HG03108 (cell line): ENCODE data around the gene MED27.
"Not testable (repeated sequence)": the region's sequence is repeated elsewhere in the genome, so short reads cannot be mapped to it uniquely, and the experiment has no call there.

Experiments used
- ATAC-seq: cut with Tn5 transposase; IDR thresholded peaks from one replicate; pipeline ENCODE4 v1.9.1; 2021; ENCODE audit warnings: moderate library complexity; ENCODE audit not compliant: unreplicated experiment

The MED27 gene

GRCh38 chr9:132020820-132021510 lies 58.7 kb downstream of the MED27 start:
- ATAC-seq: no peak

GRCh38 chr9:132020272-132020671 lies 59.4 kb downstream of the MED27 start:
- ATAC-seq: no peak

- ATAC-seq: no peak
Measured at GRCh38 chr9:132019702-132020101, 60.0 kb downstream of the MED27 start.

- ATAC-seq: no peak
Measured at GRCh38 chr9:132018957-132019405, 60.7 kb downstream of the MED27 start.

- no peak for ATAC-seq
Measured at GRCh38 chr9:132016456-132016855, 63.2 kb downstream of the MED27 start.

- no peak for ATAC-seq
Measured at GRCh38 chr9:132015866-132016265, 63.8 kb downstream of the MED27 start.

GRCh38 chr9:132014218-132014805 lies 65.4 kb downstream of the MED27 start:
- ATAC-seq: no peak

GRCh38 chr9:132012704-132013357 lies 66.8 kb downstream of the MED27 start:
- ATAC-seq: no peak

- no peak for ATAC-seq
Measured at GRCh38 chr9:132011896-132012295, 67.8 kb downstream of the MED27 start.

GRCh38 chr9:132011309-132011708 lies 68.4 kb downstream of the MED27 start:
- ATAC-seq: no peak

- ATAC-seq: not testable (repeated sequence)
Measured at GRCh38 chr9:132010201-132010600, 69.5 kb downstream of the MED27 start.

- no peak for ATAC-seq
Measured at GRCh38 chr9:132008855-132009812, 70.5 kb downstream of the MED27 start.

- ATAC-seq: no peak
Measured at GRCh38 chr9:132008184-132008803, 71.4 kb downstream of the MED27 start.

GRCh38 chr9:132007371-132008025 lies 72.2 kb downstream of the MED27 start:
- ATAC-seq: no peak

- peak; percentile 79 for ATAC-seq
Measured at GRCh38 chr9:132006677-132007370, 72.8 kb downstream of the MED27 start.

- no peak for ATAC-seq
Measured at GRCh38 chr9:132005899-132006298, 73.8 kb downstream of the MED27 start.

GRCh38 chr9:132004323-132004722 lies 75.3 kb downstream of the MED27 start:
- no peak for ATAC-seq

- ATAC-seq: no peak
Measured at GRCh38 chr9:132003896-132004295, 75.8 kb downstream of the MED27 start.

- ATAC-seq: no peak
Measured at GRCh38 chr9:132003319-132003704, 76.4 kb downstream of the MED27 start.
